Mesothelial cell of epicardium (in vitro differentiated cells): ENCODE measurements around the gene LAMA2. TPM values are rescaled to one million over a fixed set of nuclear protein-coding genes. Genes with fewer than 3 reads are reported as not detected.

Source experiments
- DNase-seq, 2 experiments: peaks; one replicate each; pipeline ENCODE4 v3.0.0; 2021; ENCODE audit warnings: low spot score in 2 of 2; ENCODE audit not compliant: unreplicated experiment in 2 of 2
- H3K27ac Mint-ChIP-seq: 2 replicates; pipeline ENCODE4 v1.8.0; 2021; ENCODE audit warnings: mixed read lengths
- H3K27me3 Mint-ChIP-seq: 2 replicates; pipeline ENCODE4 v1.8.0; 2021; ENCODE audit warnings: low read depth, mixed read lengths
- H3K36me3 Mint-ChIP-seq: 2 replicates; pipeline ENCODE4 v1.8.0; 2021; ENCODE audit warnings: mixed read lengths
- H3K4me1 Mint-ChIP-seq: 2 replicates; pipeline ENCODE4 v1.8.0; 2021; ENCODE audit warnings: mixed read lengths
- H3K4me3 Mint-ChIP-seq: 2 replicates; pipeline ENCODE4 v1.8.0; 2021; ENCODE audit warnings: mild to moderate bottlenecking, moderate library complexity, mixed read lengths
- H3K9me3 Mint-ChIP-seq: 2 replicates; pipeline ENCODE4 v1.8.0; 2021; ENCODE audit warnings: mixed read lengths
- CTCF ChIP-seq: fragments of 200-600 bp; sonication (generic); IDR thresholded peaks from one replicate; pipeline ENCODE4 v1.5.0; 2021; ENCODE audit warnings: antibody characterized with exemption; ENCODE audit not compliant: unreplicated experiment
- total RNA-seq: library from RNA; stranded (reverse); gene quantifications from 3 replicates; pipeline ENCODE4 v1.2.1, GENCODE V29; 2021

The LAMA2 gene
- total RNA-seq, 1 donor from 2014 or later, result 63.2 TPM

GRCh38 chr6:129440691-129441090, 557.8 kb downstream of the LAMA2 start:
- no peak for TF ChIP-seq CTCF
- DNase-seq, result no peak
- H3K27ac Mint-ChIP-seq, result no peak overlapping the region
- no peak overlapping the region for H3K4me3 Mint-ChIP-seq
- peaks cover 9% of the 10 kb centered on the region for H3K4me1 Mint-ChIP-seq
- peaks cover 4% of the 10 kb centered on the region for H3K27me3 Mint-ChIP-seq
- H3K36me3 Mint-ChIP-seq, result peaks cover 7% of the 10 kb centered on the region
- no peaks in the 10 kb centered on the region for H3K9me3 Mint-ChIP-seq

GRCh38 chr6:129444683-129445082, 561.7 kb downstream of the LAMA2 start:
- Mint-ChIP-seq H3K4me3 (no peak overlapping the region), H3K9me3 (no peaks in the 10 kb centered on the region), H3K4me1 (peaks cover 24% of the 10 kb centered on the region), H3K27me3 (no peaks in the 10 kb centered on the region), H3K36me3 (peaks cover 7% of the 10 kb centered on the region), H3K27ac (no peak overlapping the region)
- DNase-seq, result no peak
- TF ChIP-seq CTCF, result no peak

- TF ChIP-seq CTCF, result no peak
- H3K9me3 Mint-ChIP-seq, result peaks cover 6% of the 10 kb centered on the region
- peaks cover 17% of the 10 kb centered on the region for H3K4me1 Mint-ChIP-seq
- H3K27ac Mint-ChIP-seq, result peak overlapping the region; percentile 64
- H3K36me3 Mint-ChIP-seq, result peaks cover 7% of the 10 kb centered on the region
- DNase-seq, result no peak
- no peaks in the 10 kb centered on the region for H3K27me3 Mint-ChIP-seq
- no peak overlapping the region for H3K4me3 Mint-ChIP-seq
Observed at GRCh38 chr6:129446272-129447197, 563.6 kb downstream of the LAMA2 start.

GRCh38 chr6:129447198-129447565, 564.2 kb downstream of the LAMA2 start:
- H3K9me3 Mint-ChIP-seq, result peaks cover 6% of the 10 kb centered on the region
- H3K4me3 Mint-ChIP-seq, result no peak overlapping the region
- H3K27ac Mint-ChIP-seq, result peak overlapping the region; percentile 64
- TF ChIP-seq CTCF, result no peak
- H3K36me3 Mint-ChIP-seq, result peaks cover 7% of the 10 kb centered on the region
- peaks cover 17% of the 10 kb centered on the region for H3K4me1 Mint-ChIP-seq
- no peaks in the 10 kb centered on the region for H3K27me3 Mint-ChIP-seq
- DNase-seq, result no peak

- H3K4me3 Mint-ChIP-seq, result no peak overlapping the region
- H3K9me3 Mint-ChIP-seq, result peaks cover 6% of the 10 kb centered on the region
- DNase-seq, result no peak
- no peaks in the 10 kb centered on the region for H3K27me3 Mint-ChIP-seq
- peaks cover 17% of the 10 kb centered on the region for H3K4me1 Mint-ChIP-seq
- TF ChIP-seq CTCF, result no peak
- H3K36me3 Mint-ChIP-seq, result peaks cover 8% of the 10 kb centered on the region
- H3K27ac Mint-ChIP-seq, result no peak overlapping the region
Observed at GRCh38 chr6:129448965-129449364, 566.0 kb downstream of the LAMA2 start.
